H9 (cell line): ENCODE results near the gene RALY. TPM values are rescaled to one million over a fixed set of nuclear protein-coding genes. Genes with fewer than 3 reads are reported as not detected.

ENCODE experiments used
- DNase-seq: peaks from one replicate; pipeline ENCODE4 v3.0.0-alpha.2; 2017
- H2AFZ ChIP-seq: one replicate; pipeline ENCODE4 v1.6.1; 2013; ENCODE audit warnings: mild to moderate bottlenecking, low read length, control low read depth, moderate library complexity
- H2AK5ac ChIP-seq: 2 replicates; pipeline ENCODE4 v1.6.1; 2013; ENCODE audit warnings: low read length, control low read depth, mixed read lengths; ENCODE audit not compliant: insufficient read length
- H2BK120ac ChIP-seq: one replicate; pipeline ENCODE4 v1.6.1; 2013; ENCODE audit warnings: low read depth, mild to moderate bottlenecking, low read length, control low read depth, inconsistent platforms; ENCODE audit not compliant: poor library complexity, severe bottlenecking
- H2BK12ac ChIP-seq: 2 replicates; pipeline ENCODE4 v1.6.1; 2013; ENCODE audit warnings: low read length, control low read depth, mixed read lengths, low read depth; ENCODE audit not compliant: insufficient read length
- H2BK15ac ChIP-seq: 2 replicates; pipeline ENCODE4 v1.6.1; 2013; ENCODE audit warnings: low read depth, low read length, control low read depth
- H2BK20ac ChIP-seq: one replicate; pipeline ENCODE4 v1.6.1; 2013; ENCODE audit warnings: low read depth, mild to moderate bottlenecking, low read length, control low read depth, inconsistent platforms; ENCODE audit not compliant: poor library complexity, severe bottlenecking
- H2BK5ac ChIP-seq: 2 replicates; pipeline ENCODE4 v1.6.1; 2013; ENCODE audit warnings: low read length, control low read depth, mixed read lengths; ENCODE audit not compliant: insufficient read length
- H3K14ac ChIP-seq: 2 replicates; pipeline ENCODE4 v1.6.1; 2013; ENCODE audit warnings: low read length, control low read depth; ENCODE audit not compliant: insufficient read depth
- H3K18ac ChIP-seq: 2 replicates; pipeline ENCODE4 v1.6.1; 2013; ENCODE audit warnings: low read depth, mild to moderate bottlenecking, mixed read lengths, low read length, control low read depth; ENCODE audit not compliant: insufficient read length
- H3K23ac ChIP-seq: 2 replicates; pipeline ENCODE4 v1.6.1; 2013; ENCODE audit warnings: low read length, control low read depth, mixed read lengths, low read depth; ENCODE audit not compliant: insufficient read length
- H3K23me2 ChIP-seq: 2 replicates; pipeline ENCODE4 v1.6.1; 2013; ENCODE audit warnings: low read depth, mild to moderate bottlenecking, mixed read lengths, low read length, control low read depth; ENCODE audit not compliant: insufficient read length, poor library complexity, severe bottlenecking
- H3K27ac ChIP-seq: 2 replicates; pipeline ENCODE4 v1.5.1; 2013; ENCODE audit warnings: low read length, control low read depth, mixed read lengths, low read depth; ENCODE audit not compliant: insufficient read length
- H3K27me3 ChIP-seq: 2 replicates; pipeline ENCODE4 v1.6.1; 2013; ENCODE audit warnings: low read length, control low read depth, inconsistent platforms; ENCODE audit not compliant: insufficient read depth
- H3K4ac ChIP-seq: 2 replicates; pipeline ENCODE4 v1.6.1; 2013; ENCODE audit warnings: low read depth, mild to moderate bottlenecking, control low read depth, inconsistent platforms, low read length, moderate library complexity
- H3K4me1 ChIP-seq: 2 replicates; pipeline ENCODE4 v1.6.1; 2013; ENCODE audit warnings: low read length, control low read depth, inconsistent platforms; ENCODE audit not compliant: insufficient read depth
- H3K4me2 ChIP-seq: 2 replicates; pipeline ENCODE4 v1.6.1; 2013; ENCODE audit warnings: low read length, control low read depth, mixed read lengths; ENCODE audit not compliant: insufficient read length, insufficient read depth
- H3K56ac ChIP-seq: 2 replicates; pipeline ENCODE4 v1.6.1; 2013; ENCODE audit warnings: low read depth, mild to moderate bottlenecking, mixed read lengths, low read length, control low read depth; ENCODE audit not compliant: insufficient read length
- H3K79me1 ChIP-seq: 2 replicates; pipeline ENCODE4 v1.6.1; 2013; ENCODE audit warnings: low read depth, mild to moderate bottlenecking, moderate library complexity, low read length, control low read depth, inconsistent platforms; ENCODE audit not compliant: insufficient read depth, poor library complexity, severe bottlenecking
- H3K79me2 ChIP-seq: 2 replicates; pipeline ENCODE4 v1.6.1; 2013; ENCODE audit warnings: low read length, control low read depth, inconsistent platforms; ENCODE audit not compliant: insufficient read depth
- H3K9ac ChIP-seq: 2 replicates; pipeline ENCODE4 v1.6.1; 2013; ENCODE audit warnings: low read length, control low read depth, mixed read lengths; ENCODE audit not compliant: insufficient read length; ENCODE audit errors: extremely low read depth
- H3K9me3 ChIP-seq: one replicate; pipeline ENCODE4 v1.6.1; 2013; ENCODE audit warnings: low read depth, low read length, inconsistent platforms; ENCODE audit not compliant: control insufficient read depth
- H3T11ph ChIP-seq: one replicate; pipeline ENCODE4 v1.6.1; 2013; ENCODE audit warnings: mild to moderate bottlenecking, low read length, control low read depth, inconsistent platforms
- H4K20me1 ChIP-seq: one replicate; pipeline ENCODE4 v1.6.1; 2013; ENCODE audit not compliant: control insufficient read depth, insufficient read length, insufficient read depth
- H4K5ac ChIP-seq: 2 replicates; pipeline ENCODE4 v1.6.1; 2013; ENCODE audit warnings: low read depth, mild to moderate bottlenecking, mixed read lengths, low read length, control low read depth; ENCODE audit not compliant: insufficient read length
- H4K8ac ChIP-seq: replicated peaks from 2 replicates; pipeline ENCODE4 v1.6.1; 2013; ENCODE audit warnings: low read length, control low read depth, mixed read lengths, low read depth; ENCODE audit not compliant: insufficient read length
- H4K91ac ChIP-seq: 2 replicates; pipeline ENCODE4 v1.6.1; 2013; ENCODE audit warnings: low read depth, mild to moderate bottlenecking, moderate library complexity, mixed read lengths, low read length, control low read depth; ENCODE audit not compliant: insufficient read length
- H3K27ac Mint-ChIP-seq, 3 experiments: 2 replicates in 2 of 3; 3 replicates in 1 of 3; pipeline ENCODE4 v1.8.0; 2020 to 2021; ENCODE audit warnings: mixed read lengths in 3 of 3, mild to moderate bottlenecking in 1 of 3, moderate library complexity in 1 of 3
- H3K27me3 Mint-ChIP-seq: 2 replicates; pipeline ENCODE4 v1.8.0; 2021; ENCODE audit warnings: low read depth, mild to moderate bottlenecking, moderate library complexity, mixed read lengths
- H3K36me3 Mint-ChIP-seq, 3 experiments: 2 replicates in 2 of 3; 3 replicates in 1 of 3; pipeline ENCODE4 v1.8.0; 2020 to 2021; ENCODE audit warnings: low read depth in 3 of 3, mixed read lengths in 3 of 3; ENCODE audit not compliant: insufficient read depth in 1 of 3
- H3K4me1 Mint-ChIP-seq, 2 experiments: 2 replicates each; pipeline ENCODE4 v1.8.0; 2020; ENCODE audit warnings: mixed read lengths in 2 of 2
- H3K4me3 Mint-ChIP-seq, 2 experiments: 2 replicates in 1 of 2; 3 replicates in 1 of 2; pipeline ENCODE4 v1.8.0; 2020 to 2021; ENCODE audit warnings: mild to moderate bottlenecking in 2 of 2, mixed read lengths in 2 of 2, moderate library complexity in 1 of 2
- H3K9me3 Mint-ChIP-seq, 2 experiments: 2 replicates in 1 of 2; 3 replicates in 1 of 2; pipeline ENCODE4 v1.8.0; 2020; ENCODE audit warnings: mild to moderate bottlenecking in 2 of 2, mixed read lengths in 2 of 2, moderate library complexity in 1 of 2
- WGBS: extraction: QIAGEN DNeasy Blood & Tissue Kit; methylation state at CpG from one replicate; pipeline ENCODE4 v1.1.7; 2013; ENCODE audit warnings: missing lambda C conversion rate, low lambda C conversion rate, mixed read lengths; ENCODE audit not compliant: insufficient read length; ENCODE audit errors: extremely low coverage; 5-methylcytosine and 5-hydroxymethylcytosine counted together
- total RNA-seq: library from RNA; stranded (reverse); gene quantifications from 2 replicates; pipeline ENCODE4 v1.2.1, GENCODE V29; 2021
- TF ChIP-seq, protein P1 (sequence below): fragments of 200-600 bp; sonication (generic); conservative IDR thresholded peaks from 3 replicates; pipeline ENCODE4 v1.8.0; 2021; ENCODE audit warnings: antibody characterized with exemption, mild to moderate bottlenecking

Gene RALY
- total RNA-seq, 1 experiment from 2014 or later = 199 TPM

DNA sequence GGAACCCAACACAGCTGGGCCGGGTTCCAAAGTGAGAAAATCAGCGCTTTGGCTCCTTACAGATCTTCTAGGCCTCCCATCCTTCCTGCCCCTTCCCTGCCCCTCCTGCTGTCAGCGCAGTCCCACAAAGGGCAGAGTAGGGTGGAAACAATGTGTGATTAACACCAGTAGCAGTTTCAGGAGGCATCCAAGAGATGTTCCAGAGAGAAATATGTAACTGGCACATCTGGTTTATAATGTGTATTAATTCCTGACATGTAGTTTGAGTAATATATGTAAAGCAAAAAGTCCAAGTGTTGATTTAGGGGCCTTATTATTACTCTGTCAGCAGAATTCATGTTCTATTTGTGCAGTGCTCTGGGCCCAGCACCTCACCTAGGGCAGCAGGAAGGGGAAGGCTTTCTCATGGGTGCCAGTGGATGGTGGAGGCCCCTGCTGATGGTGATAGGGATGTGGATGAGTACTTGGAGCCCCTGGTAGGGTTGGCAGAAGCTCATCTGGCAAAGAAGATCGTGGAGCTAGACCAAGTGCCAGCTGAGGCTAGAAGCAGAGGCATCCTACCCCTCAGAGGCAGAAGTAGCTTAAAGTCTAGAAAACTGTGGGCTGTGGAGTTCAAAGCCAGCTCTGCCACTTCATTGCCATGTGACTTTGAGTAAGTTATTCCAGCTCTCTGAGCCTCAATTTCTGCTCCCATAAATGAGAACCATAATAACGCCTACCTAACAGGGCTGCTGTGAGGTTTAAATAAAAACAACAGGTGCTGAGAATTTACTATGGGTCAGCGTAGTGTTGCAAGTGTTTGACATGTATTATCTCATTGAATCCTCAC lies 22.4 kb upstream of the RALY start:
- no peak overlapping the region for H3K56ac ChIP-seq
- WGBS = no CpG with 5 or more reads among the region's 6 CpGs
- no peaks in the 10 kb centered on the region for H3K36me3 Mint-ChIP-seq
- no peaks in the 10 kb centered on the region for H3K79me1 ChIP-seq
- TF ChIP-seq, protein P1, sequence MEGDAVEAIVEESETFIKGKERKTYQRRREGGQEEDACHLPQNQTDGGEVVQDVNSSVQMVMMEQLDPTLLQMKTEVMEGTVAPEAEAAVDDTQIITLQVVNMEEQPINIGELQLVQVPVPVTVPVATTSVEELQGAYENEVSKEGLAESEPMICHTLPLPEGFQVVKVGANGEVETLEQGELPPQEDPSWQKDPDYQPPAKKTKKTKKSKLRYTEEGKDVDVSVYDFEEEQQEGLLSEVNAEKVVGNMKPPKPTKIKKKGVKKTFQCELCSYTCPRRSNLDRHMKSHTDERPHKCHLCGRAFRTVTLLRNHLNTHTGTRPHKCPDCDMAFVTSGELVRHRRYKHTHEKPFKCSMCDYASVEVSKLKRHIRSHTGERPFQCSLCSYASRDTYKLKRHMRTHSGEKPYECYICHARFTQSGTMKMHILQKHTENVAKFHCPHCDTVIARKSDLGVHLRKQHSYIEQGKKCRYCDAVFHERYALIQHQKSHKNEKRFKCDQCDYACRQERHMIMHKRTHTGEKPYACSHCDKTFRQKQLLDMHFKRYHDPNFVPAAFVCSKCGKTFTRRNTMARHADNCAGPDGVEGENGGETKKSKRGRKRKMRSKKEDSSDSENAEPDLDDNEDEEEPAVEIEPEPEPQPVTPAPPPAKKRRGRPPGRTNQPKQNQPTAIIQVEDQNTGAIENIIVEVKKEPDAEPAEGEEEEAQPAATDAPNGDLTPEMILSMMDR = no peak
- no peak overlapping the region for H3K4me3 Mint-ChIP-seq
- H3K9me3 Mint-ChIP-seq = 0 out of 5 replicates have a peak, but pooled peaks cover 0 to 2% of the 10 kb centered on the region in 2 experiments
- no peaks in the 10 kb centered on the region for H3K4me1 ChIP-seq
- H3K9me3 ChIP-seq = no peaks in the 10 kb centered on the region
- H3K79me2 ChIP-seq = no peaks in the 10 kb centered on the region
- no peak overlapping the region for H3K14ac ChIP-seq
- H2BK20ac ChIP-seq = no peak overlapping the region
- H2AK5ac ChIP-seq = no peak overlapping the region
- H4K91ac ChIP-seq = no peak overlapping the region
- DNase-seq = no peak
- no peaks in the 10 kb centered on the region for H4K20me1 ChIP-seq
- H2BK12ac ChIP-seq = no peak overlapping the region
- H2BK15ac ChIP-seq = no peak overlapping the region
- no peak overlapping the region for H4K8ac ChIP-seq
- no peak overlapping the region for H3K27ac Mint-ChIP-seq
- H3K9ac ChIP-seq = no peak overlapping the region
- H3K18ac ChIP-seq = no peak overlapping the region
- no peak overlapping the region for H2AFZ ChIP-seq
- H3K23me2 ChIP-seq = no peaks in the 10 kb centered on the region
- peaks cover 8 to 10% of the 10 kb centered on the region in 2 experiments for H3K4me1 Mint-ChIP-seq
- H3K27ac ChIP-seq = no peak overlapping the region
- H4K5ac ChIP-seq = no peak overlapping the region
- H3K23ac ChIP-seq = no peak overlapping the region
- H2BK5ac ChIP-seq = no peak overlapping the region
- H3K4ac ChIP-seq = no peak overlapping the region
- H3T11ph ChIP-seq = no peak overlapping the region
- H2BK120ac ChIP-seq = no peak overlapping the region
- H3K4me2 ChIP-seq = no peak overlapping the region
- H3K27me3 Mint-ChIP-seq = peaks cover 4% of the 10 kb centered on the region; the same call in 1 of the 2 replicates
- H3K27me3 ChIP-seq = no peaks in the 10 kb centered on the region
